Kidney (tissue), 14 donors: ENCODE data around the gene JADE1. TPM values are rescaled to one million over a fixed set of nuclear protein-coding genes. Genes with fewer than 3 reads are reported as not detected.

Source experiments
- DNase-seq, 5 donors: peaks; one replicate each; pipeline ENCODE4 v3.0.0-alpha.2; 2013 to 2020
- FAIRE-seq: peaks from 2 replicates; lab custom pipeline; 2012; peaks lifted over from hg19 to GRCh38; lab: Jason Lieb, UNC
- H3K27ac ChIP-seq, 2 donors: one replicate each; pipeline ENCODE4 v1.7.0; 2013; ENCODE audit warnings: low read depth in 2 of 2, low read length in 2 of 2, inconsistent platforms in 1 of 2
- H3K27me3 ChIP-seq: one replicate; pipeline ENCODE4 v1.7.1; 2013; ENCODE audit warnings: low read length, inconsistent platforms; ENCODE audit not compliant: control insufficient read depth, insufficient read depth
- H3K36me3 ChIP-seq, 3 donors: one replicate each; pipeline versions ENCODE4 v1.7.0 to v1.7.1; 2013; ENCODE audit warnings: low read length in 3 of 3, control low read depth in 1 of 3, inconsistent platforms in 1 of 3; ENCODE audit not compliant: insufficient read depth in 3 of 3, control insufficient read depth in 2 of 3
- H3K4me1 ChIP-seq, 3 donors: one replicate each; pipeline versions ENCODE4 v1.7.0 to v1.7.1; 2013; ENCODE audit warnings: low read length in 3 of 3, inconsistent platforms in 1 of 3, low read depth in 1 of 3; ENCODE audit not compliant: control insufficient read depth in 2 of 3, insufficient read depth in 2 of 3
- H3K4me3 ChIP-seq, 3 donors: one replicate each; pipeline versions ENCODE4 v1.7.0 to v1.8.1; 2013; ENCODE audit warnings: low read length in 3 of 3, control low read depth in 1 of 3, inconsistent platforms in 1 of 3
- H3K9ac ChIP-seq, 3 donors: one replicate each; pipeline versions ENCODE4 v1.7.0 to v1.7.1; 2013; ENCODE audit warnings: low read length in 3 of 3, control low read depth in 1 of 3, inconsistent platforms in 1 of 3
- H3K9me3 ChIP-seq, 3 donors: one replicate each; pipeline versions ENCODE4 v1.7.0 to v1.7.1; 2013; ENCODE audit warnings: low read length in 3 of 3, control low read depth in 1 of 3, inconsistent platforms in 1 of 3; ENCODE audit not compliant: control insufficient read depth in 2 of 3, insufficient read depth in 1 of 3
- intact Hi-C: fragments of 100-400 bp; cut with DNase I; formaldehyde crosslinking; loops from one replicate; pipeline ENCODE4 v1.11.1; 2022
- polyA plus RNA-seq: library from polyadenylated mRNA; stranded (reverse); fragments of 350-450 nt; fragmentation: Illumina TruSeq; extraction: RNeasy Lipid Tissue Mini Kit (QIAGEN cat#74804); gene quantifications from one replicate; pipeline ENCODE4 v1.2.3, GENCODE V29; 2014; ENCODE audit warnings: low read depth, low replicate concordance; ENCODE audit not compliant: insufficient read depth
- total RNA-seq: library from RNA; stranded (reverse); fragmentation: NEBNext Ultra II Directional; extraction: Animal tissue kit (Norgen Biotek cat#: 25700); gene quantifications from one replicate; pipeline ENCODE4 v1.2.1, GENCODE V29; 2021
- TF ChIP-seq, protein P1 (sequence below): IDR thresholded peaks from 3 replicates; pipeline ENCODE4 v1.5.1; 2012; ENCODE audit warnings: mild to moderate bottlenecking, moderate library complexity, borderline replicate concordance; ENCODE audit not compliant: insufficient read depth; ENCODE audit errors: extremely low read depth
- donor health status: control.
- donor health status: control.
- donor health status: control.
- donor health status: control.
- donor health status: control.
- donor health status: DM: yes; HTN: yes; CAD: no.
- donor health status: Normal renal cell carcinoma (clear cell type).

Gene JADE1
- total and polyA plus RNA-seq, 2 donors from 2014 or later: 23.0 to 119 TPM

- DNase-seq (no peak), FAIRE-seq (no peak)
- no peak overlapping the region for H3K4me3 ChIP-seq
- intact Hi-C loops: no loop called here
- H3K27ac ChIP-seq: peak overlapping the region in 1 of 2 donors; percentile 49
- no peaks in the 10 kb centered on the region for H3K9me3 ChIP-seq
- H3K27me3 ChIP-seq: no peaks in the 10 kb centered on the region
- no peaks in the 10 kb centered on the region for H3K36me3 ChIP-seq
- H3K9ac ChIP-seq: no peak overlapping the region
- TF ChIP-seq, protein P1, sequence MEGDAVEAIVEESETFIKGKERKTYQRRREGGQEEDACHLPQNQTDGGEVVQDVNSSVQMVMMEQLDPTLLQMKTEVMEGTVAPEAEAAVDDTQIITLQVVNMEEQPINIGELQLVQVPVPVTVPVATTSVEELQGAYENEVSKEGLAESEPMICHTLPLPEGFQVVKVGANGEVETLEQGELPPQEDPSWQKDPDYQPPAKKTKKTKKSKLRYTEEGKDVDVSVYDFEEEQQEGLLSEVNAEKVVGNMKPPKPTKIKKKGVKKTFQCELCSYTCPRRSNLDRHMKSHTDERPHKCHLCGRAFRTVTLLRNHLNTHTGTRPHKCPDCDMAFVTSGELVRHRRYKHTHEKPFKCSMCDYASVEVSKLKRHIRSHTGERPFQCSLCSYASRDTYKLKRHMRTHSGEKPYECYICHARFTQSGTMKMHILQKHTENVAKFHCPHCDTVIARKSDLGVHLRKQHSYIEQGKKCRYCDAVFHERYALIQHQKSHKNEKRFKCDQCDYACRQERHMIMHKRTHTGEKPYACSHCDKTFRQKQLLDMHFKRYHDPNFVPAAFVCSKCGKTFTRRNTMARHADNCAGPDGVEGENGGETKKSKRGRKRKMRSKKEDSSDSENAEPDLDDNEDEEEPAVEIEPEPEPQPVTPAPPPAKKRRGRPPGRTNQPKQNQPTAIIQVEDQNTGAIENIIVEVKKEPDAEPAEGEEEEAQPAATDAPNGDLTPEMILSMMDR: no peak
- H3K4me1 ChIP-seq: peaks cover 0 to 2% (median 0%) of the 10 kb centered on the region in 3 donors
These were observed 26.5 kb upstream of the JADE1 start for GRCh38 chr4:128782875-128783614.

DNA sequence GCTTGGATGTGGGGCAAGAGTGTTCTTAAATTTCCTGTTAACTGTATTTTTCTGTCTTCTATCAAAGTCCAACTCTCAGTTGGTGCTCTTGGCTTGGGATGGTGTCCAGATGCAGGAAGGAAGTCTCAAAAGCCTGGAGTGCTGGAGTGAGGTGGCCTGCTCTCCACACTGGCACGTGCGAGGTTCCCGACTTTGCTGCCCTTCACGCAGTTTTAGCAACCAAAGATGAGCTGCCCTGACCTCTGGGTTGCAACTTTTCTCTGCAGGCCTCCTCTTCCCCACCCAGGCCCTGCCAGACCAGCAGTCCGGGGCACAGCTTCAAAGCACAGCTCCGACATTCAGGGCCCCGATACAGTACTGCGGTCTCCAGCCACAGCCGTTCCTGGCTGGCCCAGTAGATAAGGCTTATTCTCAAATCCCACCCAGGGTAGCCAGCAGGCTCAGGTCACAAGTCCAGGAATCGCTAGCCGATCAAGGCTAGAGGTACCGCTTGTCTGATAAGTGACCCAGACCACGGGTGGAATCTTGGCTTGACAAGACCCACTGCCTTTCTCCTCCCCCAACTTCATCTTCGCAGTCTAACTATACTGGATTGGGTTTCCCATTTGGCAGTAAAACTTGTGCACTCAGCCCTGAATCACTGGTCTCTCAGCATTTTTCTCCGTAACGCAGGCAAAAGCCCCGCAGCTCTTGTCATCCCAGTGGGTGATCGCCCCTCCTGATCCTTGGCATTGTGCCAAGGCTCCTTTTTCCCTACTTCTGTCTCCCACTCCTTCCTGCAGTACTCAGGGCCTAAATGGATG is 21.8 kb upstream of the JADE1 start:
- no peak for FAIRE-seq
- DNase-seq: peak in 4 of 5 donors; percentile 66 to 87 (median 78)
- Histone ChIP-seq H3K36me3 (no peaks in the 10 kb centered on the region), H3K27me3 (no peaks in the 10 kb centered on the region), H3K9ac (no peak overlapping the region), H3K4me1 (peaks cover 0 to 2% (median 0%) of the 10 kb centered on the region in 3 donors), H3K4me3 (no peak overlapping the region), H3K9me3 (no peaks in the 10 kb centered on the region), H3K27ac (peak overlapping the region in 1 of 2 donors; percentile 16)
- TF ChIP-seq, protein P1: no peak
- intact Hi-C loops: no loop called here

GRCh38 chr4:128793859-128794672 is 15.4 kb upstream of the JADE1 start:
- H3K4me3 ChIP-seq: no peak overlapping the region
- intact Hi-C loops: no loop called here
- TF ChIP-seq, protein P1: no peak
- peak overlapping the region in 1 of 2 donors; percentile 72 for H3K27ac ChIP-seq
- peak overlapping the region in 1 of 3 donors; percentile 8 for H3K9ac ChIP-seq
- peak; percentile 87 for FAIRE-seq
- no peaks in the 10 kb centered on the region for H3K36me3 ChIP-seq
- peak in 2 of 5 donors; percentile 54 to 59 for DNase-seq
- H3K9me3 ChIP-seq: no peaks in the 10 kb centered on the region
- H3K27me3 ChIP-seq: no peaks in the 10 kb centered on the region
- peaks cover 0 to 4% (median 0%) of the 10 kb centered on the region in 3 donors for H3K4me1 ChIP-seq
